Measurements from ENCODE around the gene AP1M2.
A peak's percentile ranks its signal among the peaks of the same experiment; 100 is the strongest.
"Not testable (repeated sequence)": the region's sequence is repeated elsewhere in the genome, so short reads cannot be mapped to it uniquely, and the experiment has no call there.

AP1M2 gene

GRCh38 chr19:10565028-10565566 lies 22.0 kb downstream of the AP1M2 start:
- H3K4me3 Mint-ChIP-seq: peak overlapping the region; percentile 100
- DNase-seq (ENCODE audit: low spot score): peak; percentile 47
- H3K27ac Mint-ChIP-seq: peak overlapping the region; percentile 93
- H3K4me1 Mint-ChIP-seq (ENCODE audit: low read depth): peaks cover 28% of the 10 kb centered on the region
- no peaks in the 10 kb centered on the region for H3K9me3 Mint-ChIP-seq
- H3K36me3 Mint-ChIP-seq (ENCODE audit: low read depth): peaks cover 56% of the 10 kb centered on the region
- no peaks in the 10 kb centered on the region for H3K27me3 Mint-ChIP-seq (ENCODE audit: low read depth)

- no peaks in the 10 kb centered on the region for H3K9me3 Mint-ChIP-seq
- H3K4me3 Mint-ChIP-seq: no peak overlapping the region
- no peak for DNase-seq (ENCODE audit: low spot score)
- no peak overlapping the region for H3K27ac Mint-ChIP-seq
- peaks cover 62% of the 10 kb centered on the region for H3K36me3 Mint-ChIP-seq (ENCODE audit: low read depth)
- H3K27me3 Mint-ChIP-seq (ENCODE audit: low read depth): no peaks in the 10 kb centered on the region
- H3K4me1 Mint-ChIP-seq (ENCODE audit: low read depth): peaks cover 22% of the 10 kb centered on the region
Observed at GRCh38 chr19:10562609-10563008, 24.5 kb downstream of the AP1M2 start.

DNA sequence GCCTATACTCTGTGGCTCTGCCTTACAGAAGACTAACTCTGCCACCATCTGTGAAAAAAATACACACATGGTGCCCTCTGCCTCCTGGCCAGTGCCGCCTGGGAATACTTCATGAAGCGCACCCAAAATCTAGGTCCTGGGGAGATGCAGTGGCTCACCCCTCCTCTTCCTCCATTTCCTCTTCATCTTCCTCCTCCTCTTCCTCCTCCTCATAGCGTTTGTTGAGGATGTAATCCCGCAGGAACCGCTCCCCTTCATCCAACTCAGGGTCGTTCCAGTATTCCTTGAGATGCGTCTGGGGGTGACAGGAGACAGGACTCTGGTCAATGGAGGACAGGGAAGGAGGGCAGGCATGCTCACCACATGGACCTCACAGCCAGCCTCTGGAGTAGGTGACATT lies 27.0 kb downstream of the AP1M2 start:
- H3K4me1 Mint-ChIP-seq (ENCODE audit: low read depth): peaks cover 15% of the 10 kb centered on the region
- no peak for DNase-seq (ENCODE audit: low spot score)
- no peak overlapping the region for H3K27ac Mint-ChIP-seq
- H3K9me3 Mint-ChIP-seq: no peaks in the 10 kb centered on the region
- H3K4me3 Mint-ChIP-seq: no peak overlapping the region
- no peaks in the 10 kb centered on the region for H3K27me3 Mint-ChIP-seq (ENCODE audit: low read depth)
- peaks cover 54% of the 10 kb centered on the region for H3K36me3 Mint-ChIP-seq (ENCODE audit: low read depth)

- Mint-ChIP-seq H3K4me1 (ENCODE audit: low read depth) (peaks cover 29% of the 10 kb centered on the region), H3K9me3 (no peaks in the 10 kb centered on the region), H3K36me3 (ENCODE audit: low read depth) (peaks cover 65% of the 10 kb centered on the region), H3K27me3 (ENCODE audit: low read depth) (no peaks in the 10 kb centered on the region), H3K27ac (no peak overlapping the region), H3K4me3 (no peak overlapping the region)
- DNase-seq (ENCODE audit: low spot score): no peak
Observed at GRCh38 chr19:10557603-10558197, 29.4 kb downstream of the AP1M2 start.

- Mint-ChIP-seq H3K9me3 (no peaks in the 10 kb centered on the region), H3K4me3 (no peak overlapping the region), H3K27ac (peak overlapping the region; percentile 70), H3K36me3 (ENCODE audit: low read depth) (peaks cover 64% of the 10 kb centered on the region), H3K4me1 (ENCODE audit: low read depth) (peaks cover 35% of the 10 kb centered on the region), H3K27me3 (ENCODE audit: low read depth) (no peaks in the 10 kb centered on the region)
- DNase-seq (ENCODE audit: low spot score): no peak
Observed at GRCh38 chr19:10555610-10555973, 31.5 kb downstream of the AP1M2 start.

DNA sequence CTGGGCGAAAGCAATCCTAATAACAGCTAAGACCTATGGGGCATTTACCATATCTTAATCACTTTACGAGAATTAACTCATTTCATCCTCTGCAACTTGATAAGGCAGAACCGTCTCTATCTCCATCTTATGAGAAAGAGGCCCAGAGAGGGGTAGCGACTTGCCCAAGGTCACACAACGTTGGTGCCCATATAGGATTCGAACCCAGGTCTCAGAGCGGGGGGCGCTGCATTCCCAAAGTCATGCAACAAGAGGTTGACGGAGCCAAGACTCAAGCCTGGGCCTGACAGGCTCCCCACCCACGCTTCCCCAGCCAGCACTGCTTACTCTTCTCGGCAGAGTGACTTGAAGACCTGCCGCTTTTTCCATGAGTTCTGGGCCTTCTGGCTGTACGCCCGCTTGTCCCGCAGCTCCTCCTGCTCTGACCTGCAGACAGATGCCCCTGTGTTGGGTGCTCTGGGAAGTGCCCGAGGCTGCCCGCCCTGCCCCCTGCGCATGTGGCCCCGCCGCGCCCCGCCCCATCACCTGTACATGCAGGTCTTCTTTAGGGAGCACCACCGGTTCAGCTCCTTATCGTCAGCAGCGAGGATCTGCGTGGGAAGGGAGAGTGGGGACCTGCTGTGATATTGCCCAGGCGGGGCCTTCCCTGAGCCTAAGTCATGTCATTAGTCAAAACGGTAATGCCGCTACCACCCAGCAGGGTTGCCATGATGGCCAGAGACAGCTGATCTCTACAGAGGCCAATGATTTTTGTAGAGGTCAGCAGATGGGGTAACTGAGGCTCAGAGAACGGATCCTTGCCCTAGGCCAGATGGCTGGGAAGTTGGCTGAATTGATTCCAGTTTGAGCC lies 32.1 kb downstream of the AP1M2 start:
- DNase-seq (ENCODE audit: low spot score): no peak
- Mint-ChIP-seq H3K36me3 (ENCODE audit: low read depth) (peaks cover 65% of the 10 kb centered on the region), H3K4me3 (peak overlapping the region; percentile 64), H3K27me3 (ENCODE audit: low read depth) (no peaks in the 10 kb centered on the region), H3K27ac (peak overlapping the region; percentile 94), H3K4me1 (ENCODE audit: low read depth) (peaks cover 36% of the 10 kb centered on the region), H3K9me3 (no peaks in the 10 kb centered on the region)

DNA sequence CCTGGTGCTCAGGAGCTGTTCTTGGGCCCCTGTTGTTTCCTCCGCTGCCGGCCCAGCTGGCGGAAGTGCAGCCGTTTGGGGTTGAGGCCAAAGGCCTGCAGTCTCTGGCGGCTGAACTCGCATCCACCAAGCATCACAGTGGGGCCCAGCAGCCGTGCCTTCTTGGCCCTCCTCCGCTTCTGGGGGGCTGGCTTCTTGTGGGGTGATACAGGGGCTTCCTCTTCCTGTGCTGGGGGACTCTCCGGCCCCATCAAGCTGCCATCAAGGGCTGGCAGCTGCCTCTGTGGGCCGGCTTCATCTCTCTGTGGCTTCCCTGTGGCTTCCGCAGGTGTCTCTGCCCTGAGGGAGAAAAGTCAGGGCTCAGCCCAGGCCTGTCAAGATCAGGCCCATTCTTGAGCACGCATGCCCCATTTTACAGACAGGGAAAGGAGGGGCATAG lies 33.1 kb downstream of the AP1M2 start:
- Mint-ChIP-seq H3K27ac (peak overlapping the region; percentile 94), H3K4me1 (ENCODE audit: low read depth) (peaks cover 36% of the 10 kb centered on the region), H3K9me3 (no peaks in the 10 kb centered on the region), H3K36me3 (ENCODE audit: low read depth) (peaks cover 60% of the 10 kb centered on the region), H3K27me3 (ENCODE audit: low read depth) (no peaks in the 10 kb centered on the region), H3K4me3 (peak overlapping the region; percentile 64)
- DNase-seq (ENCODE audit: low spot score): peak; percentile 55

DNA sequence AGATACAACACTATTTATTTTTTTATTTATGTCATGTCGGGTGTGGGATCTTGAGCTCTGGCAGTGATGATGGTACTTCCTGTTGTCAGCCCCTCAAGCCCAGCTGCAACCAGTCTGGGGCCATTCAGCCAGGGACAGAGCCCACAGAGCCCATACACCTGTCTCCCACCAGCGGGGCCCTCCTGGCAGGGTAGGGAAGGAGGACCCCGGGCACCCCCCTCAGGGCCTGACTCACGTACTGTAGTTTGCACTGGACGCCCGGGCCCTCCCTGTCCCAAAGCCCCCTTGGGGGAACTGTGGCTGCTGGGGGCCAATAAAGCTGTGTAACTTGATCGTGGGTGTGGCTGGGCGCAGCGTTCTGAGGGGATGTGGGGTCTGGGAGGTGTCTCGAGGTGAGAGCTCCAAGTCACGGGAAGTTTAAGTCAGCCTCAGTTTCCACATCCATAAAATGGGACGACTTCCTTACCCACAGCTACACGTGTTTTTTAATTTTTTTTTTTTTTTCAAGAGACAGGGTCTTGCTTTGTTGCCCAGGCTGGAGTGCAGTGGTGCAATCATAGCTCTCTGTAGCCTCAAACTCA lies 33.9 kb downstream of the AP1M2 start:
- peak overlapping the region; percentile 94 for H3K27ac Mint-ChIP-seq

DNA sequence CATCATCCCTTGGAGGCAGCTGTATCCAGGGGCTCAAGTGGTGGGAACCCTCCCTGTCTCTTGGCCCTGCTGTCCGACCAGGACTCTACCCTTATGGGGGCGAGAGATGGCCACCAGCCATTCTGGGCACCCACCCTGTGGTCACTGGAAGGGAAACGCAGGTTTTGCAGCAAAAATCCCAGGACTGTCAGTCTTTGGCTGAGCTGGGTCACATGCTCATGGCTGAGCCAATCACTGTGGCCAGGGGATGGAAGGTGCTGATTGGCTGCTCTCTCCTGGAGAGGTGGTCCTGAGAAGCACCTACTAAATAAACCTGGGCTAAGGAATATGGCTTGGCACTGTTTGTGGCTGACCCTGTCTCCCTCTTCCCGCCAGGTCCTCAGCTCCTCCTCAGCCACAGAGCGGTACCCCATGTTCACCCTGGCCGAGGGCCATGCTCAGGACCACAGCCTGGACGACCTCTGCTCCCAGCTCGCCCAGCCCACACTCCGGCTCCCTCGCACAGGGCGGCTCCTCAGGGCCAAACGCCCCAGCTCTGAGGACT lies 34.5 kb downstream of the AP1M2 start:
- H3K9me3 Mint-ChIP-seq: no peaks in the 10 kb centered on the region
- H3K4me3 Mint-ChIP-seq: peak overlapping the region; percentile 64
- H3K27ac Mint-ChIP-seq: peak overlapping the region; percentile 94
- peaks cover 62% of the 10 kb centered on the region for H3K36me3 Mint-ChIP-seq (ENCODE audit: low read depth)
- DNase-seq (ENCODE audit: low spot score): no peak
- H3K4me1 Mint-ChIP-seq (ENCODE audit: low read depth): peaks cover 36% of the 10 kb centered on the region
- H3K27me3 Mint-ChIP-seq (ENCODE audit: low read depth): no peaks in the 10 kb centered on the region

More for the DNA sequence above, 33.9 kb downstream of the AP1M2 start:
- peaks cover 64% of the 10 kb centered on the region for H3K36me3 Mint-ChIP-seq (ENCODE audit: low read depth)
- no peak for DNase-seq (ENCODE audit: low spot score)
- H3K4me1 Mint-ChIP-seq (ENCODE audit: low read depth): peaks cover 36% of the 10 kb centered on the region
- no peaks in the 10 kb centered on the region for H3K27me3 Mint-ChIP-seq (ENCODE audit: low read depth)
- peak overlapping the region; percentile 64 for H3K4me3 Mint-ChIP-seq
- H3K9me3 Mint-ChIP-seq: no peaks in the 10 kb centered on the region

- DNase-seq (ENCODE audit: low spot score): no peak
- peak overlapping the region; percentile 12 for H3K4me3 Mint-ChIP-seq
- no peaks in the 10 kb centered on the region for H3K9me3 Mint-ChIP-seq
- peaks cover 36% of the 10 kb centered on the region for H3K4me1 Mint-ChIP-seq (ENCODE audit: low read depth)
- H3K36me3 Mint-ChIP-seq (ENCODE audit: low read depth): peaks cover 66% of the 10 kb centered on the region
- peak overlapping the region; percentile 67 for H3K27ac Mint-ChIP-seq
- H3K27me3 Mint-ChIP-seq (ENCODE audit: low read depth): no peaks in the 10 kb centered on the region
Observed at GRCh38 chr19:10551698-10552301, 35.3 kb downstream of the AP1M2 start.

- not testable (repeated sequence) for DNase-seq (ENCODE audit: low spot score); H3K4me3 Mint-ChIP-seq; H3K27ac Mint-ChIP-seq; H3K9me3 Mint-ChIP-seq; H3K27me3 Mint-ChIP-seq (ENCODE audit: low read depth)
- H3K4me1 Mint-ChIP-seq (ENCODE audit: low read depth): peaks cover 33% of the 10 kb centered on the region
- peaks cover 62% of the 10 kb centered on the region for H3K36me3 Mint-ChIP-seq (ENCODE audit: low read depth)
Observed at GRCh38 chr19:10551006-10551405, 36.1 kb downstream of the AP1M2 start.

- Mint-ChIP-seq H3K36me3 (ENCODE audit: low read depth) (peaks cover 59% of the 10 kb centered on the region), H3K4me1 (ENCODE audit: low read depth) (peaks cover 29% of the 10 kb centered on the region), H3K9me3 (no peaks in the 10 kb centered on the region), H3K27me3 (ENCODE audit: low read depth) (no peaks in the 10 kb centered on the region), H3K4me3 (no peak overlapping the region), H3K27ac (peak overlapping the region; percentile 31)
- no peak for DNase-seq (ENCODE audit: low spot score)
Observed at GRCh38 chr19:10550336-10550735, 36.8 kb downstream of the AP1M2 start.

- no peaks in the 10 kb centered on the region for H3K27me3 Mint-ChIP-seq (ENCODE audit: low read depth)
- DNase-seq (ENCODE audit: low spot score): no peak
- peaks cover 56% of the 10 kb centered on the region for H3K36me3 Mint-ChIP-seq (ENCODE audit: low read depth)
- no peaks in the 10 kb centered on the region for H3K9me3 Mint-ChIP-seq
- no peak overlapping the region for H3K27ac Mint-ChIP-seq
- no peak overlapping the region for H3K4me3 Mint-ChIP-seq
- H3K4me1 Mint-ChIP-seq (ENCODE audit: low read depth): peaks cover 31% of the 10 kb centered on the region
Observed at GRCh38 chr19:10549733-10550132, 37.4 kb downstream of the AP1M2 start.
